Mucosa of gallbladder (tissue), 1 donor: ENCODE data around the gene KIF2A. TPM values are rescaled to one million over a fixed set of nuclear protein-coding genes. Genes with fewer than 3 reads are reported as not detected.
A peak's percentile ranks its signal among the peaks of the same experiment; 100 is the strongest.

ENCODE experiments used
- DNase-seq: peaks from one replicate; pipeline ENCODE4 v3.0.0-alpha.2; 2020; ENCODE audit warnings: low spot score
- total RNA-seq: library from RNA; stranded (reverse); gene quantifications from one replicate; pipeline ENCODE4 v1.2.1, GENCODE V29; 2021
- donor health status: DM: no; HTN: no; CAD: no.

The KIF2A gene
- total RNA-seq, 1 donor from 2014 or later = 31.1 TPM

- DNase-seq = peak; percentile 23
Observed at GRCh38 chr5:62291829-62292228, 14.2 kb upstream of the KIF2A start.

GRCh38 chr5:62296998-62297397 is 9.0 kb upstream of the KIF2A start:
- no peak for DNase-seq

- no peak for DNase-seq
Observed at GRCh38 chr5:62298118-62298517, 7.9 kb upstream of the KIF2A start.

- DNase-seq = no peak
Observed at GRCh38 chr5:62299101-62299500, 6.9 kb upstream of the KIF2A start.

- DNase-seq = no peak
Observed at GRCh38 chr5:62299600-62299999, 6.4 kb upstream of the KIF2A start.

- no peak for DNase-seq
Observed at GRCh38 chr5:62305358-62305714, 670 bp upstream of the KIF2A start.

- DNase-seq = peak; percentile 40
Observed at GRCh38 chr5:62306323-62306895, 403 bp downstream of the KIF2A start.

- peak; percentile 29 for DNase-seq
Observed at GRCh38 chr5:62306896-62307689, 1.1 kb downstream of the KIF2A start.

- no peak for DNase-seq
Observed at GRCh38 chr5:62308439-62308838, 2.4 kb downstream of the KIF2A start.

GRCh38 chr5:62309107-62309506 is 3.1 kb downstream of the KIF2A start:
- DNase-seq = no peak

GRCh38 chr5:62310426-62311143 is 4.6 kb downstream of the KIF2A start:
- DNase-seq = no peak

GRCh38 chr5:62312036-62312435 is 6.0 kb downstream of the KIF2A start:
- no peak for DNase-seq

- DNase-seq = no peak
Observed at GRCh38 chr5:62312674-62313073, 6.7 kb downstream of the KIF2A start.

- no peak for DNase-seq
Observed at GRCh38 chr5:62314213-62314830, 8.3 kb downstream of the KIF2A start.

- DNase-seq = no peak
Observed at GRCh38 chr5:62315376-62316175, 9.6 kb downstream of the KIF2A start.

- DNase-seq = no peak
Observed at GRCh38 chr5:62316176-62316502, 10.1 kb downstream of the KIF2A start.

- DNase-seq = no peak
Observed at GRCh38 chr5:62317810-62318209, 11.8 kb downstream of the KIF2A start.

- no peak for DNase-seq
Observed at GRCh38 chr5:62322484-62322883, 16.5 kb downstream of the KIF2A start.

GRCh38 chr5:62326302-62326701 is 20.3 kb downstream of the KIF2A start:
- no peak for DNase-seq

- DNase-seq = no peak
Observed at GRCh38 chr5:62326702-62327101, 20.7 kb downstream of the KIF2A start.

GRCh38 chr5:62327138-62328053 is 21.4 kb downstream of the KIF2A start:
- DNase-seq = no peak
